CD4-positive, alpha-beta memory T cell (primary cell): Measurements from ENCODE around the gene EGLN2. TPM values are rescaled to one million over a fixed set of nuclear protein-coding genes. Genes with fewer than 3 reads are reported as not detected.
A peak's percentile ranks its signal among the peaks of the same experiment; 100 is the strongest.
"Not testable (repeated sequence)": the region's sequence is repeated elsewhere in the genome, so short reads cannot be mapped to it uniquely, and the experiment has no call there.

Source experiments
- CTCF ChIA-PET: fragments of 350-600 bp; sonication (Branson Sonifier 250); formaldehyde crosslinking; loops from one replicate; lab custom pipeline; 2021; ENCODE audit warnings: inconsistent platforms; ENCODE audit not compliant: partially characterized antibody; lab: Charles Lee
- POLR2A ChIA-PET: fragments of 350-600 bp; sonication (Branson Sonifier 250); formaldehyde crosslinking; loops from one replicate; lab custom pipeline; 2021; ENCODE audit not compliant: partially characterized antibody; lab: Charles Lee
- DNase-seq, 5 donors: peaks; one replicate each; pipeline versions ENCODE4 v3.0.0 to v3.0.0-alpha.2; 2020 to 2022; ENCODE audit warnings: mixed read lengths in 1 of 5
- H3K27ac ChIP-seq: one replicate; pipeline ENCODE4 v1.7.0; 2013; ENCODE audit warnings: low read depth, low read length
- H3K27me3 ChIP-seq: 2 replicates; pipeline ENCODE4 v1.7.0; 2013; ENCODE audit warnings: mild to moderate bottlenecking, low read length, moderate library complexity; ENCODE audit not compliant: insufficient read depth
- H3K36me3 ChIP-seq: 2 replicates; pipeline ENCODE4 v1.7.0; 2013; ENCODE audit warnings: mild to moderate bottlenecking, low read length, moderate library complexity; ENCODE audit not compliant: insufficient read depth
- H3K4me1 ChIP-seq: 2 replicates; pipeline ENCODE4 v1.7.0; 2013; ENCODE audit warnings: mild to moderate bottlenecking, low read length, moderate library complexity; ENCODE audit not compliant: insufficient read depth
- H3K4me3 ChIP-seq, 2 donors: one replicate each; pipeline ENCODE4 v1.7.0; 2013; ENCODE audit warnings: low read length in 2 of 2, mild to moderate bottlenecking in 1 of 2
- H3K9me3 ChIP-seq, 2 donors: one replicate each; pipeline ENCODE4 v1.7.0; 2013; ENCODE audit warnings: low read length in 2 of 2, control low read depth in 1 of 2; ENCODE audit not compliant: control insufficient read depth in 1 of 2
- H3K27ac Mint-ChIP-seq, 7 donors: one replicate each; pipeline ENCODE4 v1.8.0; 2020 to 2021; ENCODE audit warnings: mixed read lengths in 7 of 7, mild to moderate bottlenecking in 6 of 7, inconsistent platforms in 3 of 7, moderate library complexity in 3 of 7
- H3K27me3 Mint-ChIP-seq, 2 donors: one replicate each; pipeline ENCODE4 v1.8.0; 2020 to 2021; ENCODE audit warnings: mixed read lengths in 2 of 2
- H3K36me3 Mint-ChIP-seq, 2 donors: one replicate each; pipeline ENCODE4 v1.8.0; 2020 to 2021; ENCODE audit warnings: mixed read lengths in 2 of 2, inconsistent platforms in 1 of 2, mild to moderate bottlenecking in 1 of 2
- H3K4me1 Mint-ChIP-seq, 4 donors: one replicate each; pipeline ENCODE4 v1.8.0; 2020 to 2021; ENCODE audit warnings: mixed read lengths in 4 of 4, mild to moderate bottlenecking in 1 of 4
- H3K4me3 Mint-ChIP-seq, 8 donors: one replicate each; pipeline ENCODE4 v1.8.0; 2020 to 2021; ENCODE audit warnings: mixed read lengths in 8 of 8, mild to moderate bottlenecking in 7 of 8, moderate library complexity in 6 of 8, inconsistent platforms in 3 of 8
- H3K9me3 Mint-ChIP-seq, 8 donors: one replicate each; pipeline ENCODE4 v1.8.0; 2020 to 2021; ENCODE audit warnings: mixed read lengths in 8 of 8, mild to moderate bottlenecking in 5 of 8, inconsistent platforms in 3 of 8, moderate library complexity in 1 of 8
- intact Hi-C: fragments of 100-400 bp; cut with micrococcal nuclease; formaldehyde crosslinking; loops from one replicate; pipeline ENCODE4 v1.15.1; 2023
- polyA plus RNA-seq, 2 donors: library from polyadenylated mRNA; unstranded; fragments of 300-500 nt; fragmentation: Illumina TruSeq; gene quantifications; one replicate each; pipeline ENCODE4 v1.2.3, GENCODE V29; 2021
- total RNA-seq, 2 experiments: library from RNA; stranded (reverse); gene quantifications; one replicate each; pipeline ENCODE4 v1.2.3, GENCODE V29; 2021

EGLN2 gene
- total and polyA plus RNA-seq, 4 experiments from 2014 or later = 141 to 219 (median 205) TPM

DNA sequence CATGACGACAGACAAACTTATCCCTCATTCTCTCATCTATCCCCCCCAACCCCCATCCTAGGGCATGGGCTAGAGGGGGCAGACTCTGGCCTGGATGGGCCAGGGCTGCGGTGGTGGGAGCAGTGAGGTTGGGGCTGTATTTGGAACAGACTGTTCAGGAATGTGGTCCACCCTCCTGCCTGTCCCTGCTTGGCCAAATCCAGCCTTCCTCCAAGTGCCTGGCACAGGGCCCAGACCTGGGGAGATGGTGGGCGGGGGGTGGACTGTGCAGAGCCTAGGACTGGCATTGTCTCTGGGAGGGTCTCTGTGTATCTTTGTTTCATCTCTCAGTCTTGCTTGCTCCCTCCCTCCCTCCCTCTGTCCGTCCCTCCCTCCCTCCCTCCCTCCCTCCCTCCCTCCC, 14.2 kb downstream of the EGLN2 start:
- H3K4me1 ChIP-seq = peaks cover 49% of the 10 kb centered on the region
- Mint-ChIP-seq H3K9me3 (peaks cover 0 to 1% (median 0%) of the 10 kb centered on the region in 8 donors), H3K27ac (peak overlapping the region in 3 of 7 donors; percentile 14 to 86 (median 84)), H3K4me1 (peaks cover 17 to 58% (median 32%) of the 10 kb centered on the region in 4 donors), H3K4me3 (peak overlapping the region in 2 of 8 donors; percentile 94 to 97), H3K36me3 (peaks cover 3 to 14% of the 10 kb centered on the region in 2 donors), H3K27me3 (no peaks in the 10 kb centered on the region)
- ChIA-PET CTCF (no interaction called here), POLR2A (interaction anchor here (0.6 to 2.9 kb wide), 2 partner anchors 15 to 1053 kb away, joined by 3 to 15 read pairs; partner anchors contain the start of gene EGLN2)
- intact Hi-C loops = no loop called here
- no peak for DNase-seq
- no peaks in the 10 kb centered on the region for H3K27me3 ChIP-seq
- no peak overlapping the region for H3K27ac ChIP-seq
- no peak overlapping the region for H3K4me3 ChIP-seq
- no peaks in the 10 kb centered on the region for H3K9me3 ChIP-seq
- peaks cover 13% of the 10 kb centered on the region for H3K36me3 ChIP-seq

- Mint-ChIP-seq H3K27ac (peak overlapping the region in 2 of 7 donors; percentile 33 to 83), H3K4me1 (peaks cover 30 to 58% (median 39%) of the 10 kb centered on the region in 4 donors), H3K4me3 (peak overlapping the region in 1 of 8 donors; percentile 46), H3K36me3 (peaks cover 3 to 5% of the 10 kb centered on the region in 2 donors), H3K27me3 (no peaks in the 10 kb centered on the region), H3K9me3 (peaks cover 0 to 1% (median 0%) of the 10 kb centered on the region in 8 donors)
- Histone ChIP-seq H3K36me3 (no peaks in the 10 kb centered on the region), H3K4me3 (no peak overlapping the region), H3K9me3 (no peaks in the 10 kb centered on the region), H3K27me3 (no peaks in the 10 kb centered on the region), H3K27ac (no peak overlapping the region), H3K4me1 (peaks cover 43% of the 10 kb centered on the region)
- ChIA-PET POLR2A (no interaction called here), CTCF (interaction anchor here (2.0 kb wide), 1 partner anchor 10 kb away, joined by 7 read pairs; no protein-coding TSS in a partner anchor)
- intact Hi-C loops = loop anchor here (2.0 kb wide), 1 partner anchor 318 kb away; no protein-coding TSS in a partner anchor
- no peak for DNase-seq
Measured at GRCh38 chr19:40815223-40815622, 16.2 kb downstream of the EGLN2 start.

- H3K27me3 Mint-ChIP-seq, H3K27me3 ChIP-seq, H3K36me3 ChIP-seq, H3K9me3 ChIP-seq, H3K9me3 Mint-ChIP-seq, H3K36me3 Mint-ChIP-seq: not testable (repeated sequence)
- intact Hi-C loops = loop anchor here (1.0 to 2.0 kb wide), 6 partner anchors 16 to 326 kb away; partner anchors contain the start of genes NUMBL and SNRPA
- peaks cover 25% of the 10 kb centered on the region for H3K4me1 ChIP-seq
- H3K4me1 Mint-ChIP-seq = peaks cover 18 to 36% (median 23%) of the 10 kb centered on the region in 4 donors
- peak overlapping the region in 1 of 2 donors; percentile 52 for H3K4me3 ChIP-seq
- H3K27ac Mint-ChIP-seq = peak overlapping the region; percentile 79 to 98 (median 93)
- H3K27ac ChIP-seq = peak overlapping the region; percentile 48
- POLR2A ChIA-PET = interaction anchor here (0.7 to 2.9 kb wide), 7 partner anchors 7 to 156 kb away, joined by 3 to 34 read pairs (median 17); partner anchors contain the start of genes EGLN2 and RAB4B
- CTCF ChIA-PET = interaction anchor here (0.5 to 3.7 kb wide), 19 partner anchors 8 to 491 kb away, joined by 3 to 89 read pairs (median 6); partner anchors contain the start of genes ACTMAP, CCDC97, COQ8B and EGLN2
- DNase-seq = peak; percentile 71 to 87 (median 77)
- peak overlapping the region; percentile 80 to 89 (median 85) for H3K4me3 Mint-ChIP-seq
Measured at GRCh38 chr19:40818480-40819399, 19.7 kb downstream of the EGLN2 start.

DNA sequence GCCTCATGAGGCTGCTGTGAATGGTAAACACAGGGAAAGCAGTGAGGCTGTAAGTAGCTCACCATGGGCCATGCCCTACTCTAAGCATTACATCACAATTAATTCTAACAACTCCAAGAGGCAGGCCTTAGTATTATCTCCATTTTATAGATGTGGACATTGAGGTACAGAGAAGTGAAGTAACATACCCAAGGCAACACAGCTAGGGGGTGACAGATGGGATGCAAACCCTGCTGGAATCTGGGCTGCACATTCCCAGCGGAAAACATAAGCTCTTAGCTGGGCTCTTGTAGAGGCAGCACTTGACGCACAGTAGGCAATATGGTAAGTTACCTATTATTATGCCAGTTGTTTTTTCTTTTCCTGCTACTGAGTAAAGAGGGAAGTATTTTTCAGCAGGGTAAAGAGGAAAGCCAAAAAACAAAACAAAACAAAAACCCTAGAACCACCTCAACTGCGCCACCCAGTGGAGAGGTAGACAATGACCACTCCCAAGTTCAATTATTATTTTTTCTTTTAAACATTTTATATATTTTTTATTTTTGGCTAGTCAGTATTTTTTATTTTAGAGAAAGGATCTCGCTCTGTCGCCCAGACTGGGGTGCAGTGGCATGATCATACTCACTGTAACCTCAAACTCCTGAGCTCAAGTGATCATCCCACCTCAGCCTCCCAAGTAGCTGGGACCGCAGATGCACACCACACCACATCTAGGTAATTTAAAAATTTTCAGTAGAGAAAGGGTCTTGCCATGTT, 20.7 kb downstream of the EGLN2 start:
- peaks cover 18 to 39% (median 26%) of the 10 kb centered on the region in 4 donors for H3K4me1 Mint-ChIP-seq
- not testable (repeated sequence) for H3K36me3 ChIP-seq, H3K9me3 Mint-ChIP-seq, H3K9me3 ChIP-seq, H3K27me3 Mint-ChIP-seq, H3K4me3 ChIP-seq, H3K36me3 Mint-ChIP-seq, H3K27me3 ChIP-seq
- intact Hi-C loops = loop anchor here (1.0 to 2.0 kb wide), 6 partner anchors 17 to 325 kb away; partner anchors contain the start of genes NUMBL and SNRPA
- Histone ChIP-seq H3K27ac (peak overlapping the region; percentile 30), H3K4me1 (peaks cover 25% of the 10 kb centered on the region)
- peak; percentile 54 to 68 (median 65) for DNase-seq
- POLR2A ChIA-PET = interaction anchor here (0.7 to 2.9 kb wide), 7 partner anchors 8 to 157 kb away, joined by 3 to 34 read pairs (median 17); partner anchors contain the start of genes EGLN2 and RAB4B
- peak overlapping the region in 6 of 8 donors; percentile 26 to 88 (median 60) for H3K4me3 Mint-ChIP-seq
- CTCF ChIA-PET = interaction anchor here (0.5 to 3.7 kb wide), 27 partner anchors 9 to 490 kb away, joined by 3 to 89 read pairs (median 5); partner anchors contain the start of genes ACTMAP, CCDC97, COQ8B and EGLN2
- H3K27ac Mint-ChIP-seq = peak overlapping the region; percentile 72 to 95 (median 92)

DNA sequence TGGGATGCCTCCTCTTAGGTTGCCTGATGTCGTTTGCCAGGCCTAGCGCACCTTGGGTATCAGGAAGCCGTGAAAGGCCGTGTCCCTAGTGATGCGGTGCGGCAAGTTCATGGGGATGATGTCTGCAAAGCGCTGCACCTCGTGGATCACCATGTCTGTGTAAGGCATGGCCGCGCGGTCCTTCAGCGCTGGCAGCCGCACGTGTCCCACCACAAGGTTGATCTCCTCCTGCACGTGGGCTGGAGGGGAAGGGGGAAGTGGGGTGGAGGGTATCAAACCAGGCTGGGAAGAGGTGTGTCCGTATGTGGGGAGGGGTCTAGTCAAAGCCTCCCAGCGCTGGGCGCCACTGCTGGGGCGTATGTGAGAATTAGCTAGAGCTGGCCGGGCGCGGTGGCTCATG, 23.2 kb downstream of the EGLN2 start:
- Histone ChIP-seq H3K4me1 (peaks cover 40% of the 10 kb centered on the region), H3K27ac (no peak overlapping the region), H3K4me3 (no peak overlapping the region), H3K9me3 (no peaks in the 10 kb centered on the region), H3K36me3 (no peaks in the 10 kb centered on the region), H3K27me3 (no peaks in the 10 kb centered on the region)
- ChIA-PET CTCF (interaction anchor here (0.6 kb wide), 1 partner anchor 323 kb away, joined by 3 read pairs; no protein-coding TSS in a partner anchor), POLR2A (no interaction called here)
- Mint-ChIP-seq H3K9me3 (no peaks in the 10 kb centered on the region), H3K4me3 (peak overlapping the region in 1 of 8 donors; percentile 6), H3K27ac (peak overlapping the region in 1 of 7 donors; percentile 57), H3K4me1 (peaks cover 24 to 63% (median 39%) of the 10 kb centered on the region in 4 donors), H3K27me3 (no peaks in the 10 kb centered on the region), H3K36me3 (peaks cover 0 to 7% of the 10 kb centered on the region in 2 donors)
- intact Hi-C loops = no loop called here
- DNase-seq = no peak

DNA sequence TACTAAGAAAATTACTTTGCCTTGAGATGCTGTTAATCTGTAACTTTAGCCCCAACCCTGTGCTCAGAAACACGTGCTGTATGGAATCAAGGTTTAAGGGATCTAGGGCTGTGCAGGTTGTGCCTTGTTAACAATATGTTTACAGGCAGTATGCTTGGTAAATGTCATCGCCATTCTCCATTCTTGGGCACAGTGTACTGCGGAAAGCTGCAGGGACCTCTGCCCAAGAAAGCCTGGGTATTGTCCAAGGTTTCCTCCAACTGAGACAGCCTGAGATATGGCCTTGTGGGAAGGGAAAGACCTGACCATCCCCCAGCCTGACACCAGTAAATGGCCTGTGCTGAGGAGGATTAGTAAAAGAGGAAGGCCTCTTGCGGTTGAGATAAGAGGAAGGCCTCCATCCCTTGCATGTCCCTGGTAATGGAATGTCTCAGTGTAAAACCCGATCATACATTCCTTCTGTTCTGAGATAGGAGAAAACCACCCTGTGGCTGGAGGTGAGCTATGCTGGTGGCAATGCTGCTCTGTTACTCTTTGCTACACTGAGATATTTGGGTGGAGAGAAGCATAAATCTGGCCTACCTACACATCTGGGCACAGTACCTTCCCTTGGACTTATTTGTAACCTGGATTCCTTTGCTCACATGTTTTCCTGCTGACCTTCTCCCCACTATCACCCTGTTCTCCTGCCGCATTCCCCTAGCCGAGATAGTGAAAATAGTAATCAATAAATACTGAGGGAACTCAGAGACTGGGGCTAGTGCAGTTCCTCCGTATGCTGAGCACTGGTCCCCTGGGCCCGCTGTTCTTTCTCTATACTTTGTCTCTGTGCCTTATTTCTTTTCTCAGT, 23.9 kb downstream of the EGLN2 start:
- DNase-seq, H3K36me3 Mint-ChIP-seq, POLR2A ChIA-PET, H3K4me3 ChIP-seq, H3K9me3 ChIP-seq, intact Hi-C loops, H3K27me3 ChIP-seq, H3K27ac ChIP-seq, H3K9me3 Mint-ChIP-seq, H3K27me3 Mint-ChIP-seq, H3K36me3 ChIP-seq: not testable (repeated sequence)
- CTCF ChIA-PET = interaction anchor here (1.4 kb wide), 1 partner anchor 160 kb away, joined by 3 read pairs; no protein-coding TSS in a partner anchor
- peak overlapping the region in 1 of 8 donors; percentile 36 for H3K4me3 Mint-ChIP-seq
- H3K4me1 ChIP-seq = peaks cover 38% of the 10 kb centered on the region
- H3K27ac Mint-ChIP-seq = peak overlapping the region in 6 of 7 donors; percentile 53 to 87 (median 76)
- H3K4me1 Mint-ChIP-seq = peaks cover 24 to 62% (median 42%) of the 10 kb centered on the region in 4 donors
